ENCODE results near the gene SMIM43. TPM values are rescaled to one million over a fixed set of nuclear protein-coding genes. Genes with fewer than 3 reads are reported as not detected.

SMIM43 gene
- polyA plus RNA-seq, 1 experiment = 0.27 TPM

GRCh38 chr4:121776610-121777401, 11.8 kb upstream of the SMIM43 start:
- CTCF ChIA-PET = interaction anchor here (0.9 kb wide), 1 partner anchor 11 kb away, joined by 4 read pairs; the partner anchor contains the start of gene SMIM43
- Histone ChIP-seq H3K36me3 (ENCODE audit: control insufficient read depth, insufficient read depth, low read length) (no peaks in the 10 kb centered on the region), H3K4me3 (ENCODE audit: low read depth, low read length) (no peak overlapping the region), H3K27me3 (ENCODE audit: control insufficient read depth, insufficient read depth, low read length) (no peaks in the 10 kb centered on the region)
- POLR2A ChIA-PET = no interaction called here
- no peak for TF ChIP-seq CTCF (IDR thresholded peaks at IDR 0.05; ENCODE audit: insufficient read depth, low read depth, low read length)
- DNase-seq (ENCODE audit: low read depth) = no peak

- Histone ChIP-seq H3K4me3 (ENCODE audit: low read depth, low read length) (no peak overlapping the region), H3K27me3 (ENCODE audit: control insufficient read depth, insufficient read depth, low read length) (no peaks in the 10 kb centered on the region), H3K36me3 (ENCODE audit: control insufficient read depth, insufficient read depth, low read length) (no peaks in the 10 kb centered on the region)
- DNase-seq (ENCODE audit: low read depth) = no peak
- TF ChIP-seq CTCF (IDR thresholded peaks at IDR 0.05; ENCODE audit: insufficient read depth, low read depth, low read length) = no peak
- ChIA-PET CTCF (no interaction called here), POLR2A (no interaction called here)
These were observed 8.9 kb upstream of the SMIM43 start for GRCh38 chr4:121773883-121774282.

- Histone ChIP-seq H3K36me3 (ENCODE audit: control insufficient read depth, insufficient read depth, low read length) (no peaks in the 10 kb centered on the region), H3K4me3 (ENCODE audit: low read depth, low read length) (no peak overlapping the region), H3K27me3 (ENCODE audit: control insufficient read depth, insufficient read depth, low read length) (no peaks in the 10 kb centered on the region)
- ChIA-PET POLR2A (no interaction called here), CTCF (no interaction called here)
- TF ChIP-seq CTCF (IDR thresholded peaks at IDR 0.05; ENCODE audit: insufficient read depth, low read depth, low read length) = no peak
- no peak for DNase-seq (ENCODE audit: low read depth)
These were observed 6.9 kb upstream of the SMIM43 start for GRCh38 chr4:121771869-121772268.

- DNase-seq (ENCODE audit: low read depth) = no peak
- TF ChIP-seq CTCF (IDR thresholded peaks at IDR 0.05; ENCODE audit: insufficient read depth, low read depth, low read length) = no peak
- Histone ChIP-seq H3K36me3 (ENCODE audit: control insufficient read depth, insufficient read depth, low read length) (no peaks in the 10 kb centered on the region), H3K27me3 (ENCODE audit: control insufficient read depth, insufficient read depth, low read length) (no peaks in the 10 kb centered on the region), H3K4me3 (ENCODE audit: low read depth, low read length) (no peak overlapping the region)
- CTCF ChIA-PET = no interaction called here
- POLR2A ChIA-PET = no interaction called here
These were observed 4.4 kb upstream of the SMIM43 start for GRCh38 chr4:121769341-121769740.

GRCh38 chr4:121767166-121767565, 2.2 kb upstream of the SMIM43 start:
- Histone ChIP-seq H3K4me3 (ENCODE audit: low read depth, low read length) (no peak overlapping the region), H3K27me3 (ENCODE audit: control insufficient read depth, insufficient read depth, low read length) (no peaks in the 10 kb centered on the region), H3K36me3 (ENCODE audit: control insufficient read depth, insufficient read depth, low read length) (no peaks in the 10 kb centered on the region)
- DNase-seq (ENCODE audit: low read depth) = no peak
- no peak for TF ChIP-seq CTCF (IDR thresholded peaks at IDR 0.05; ENCODE audit: insufficient read depth, low read depth, low read length)
- POLR2A ChIA-PET = no interaction called here
- CTCF ChIA-PET = interaction anchor here (0.8 to 1.3 kb wide), 2 partner anchors 14 to 42 kb away, joined by 3 read pairs; no protein-coding TSS in a partner anchor

All from BJ (cell line).